Activated naive CD8-positive, alpha-beta T cell treated with anti-CD3 and anti-CD28 coated beads, Interleukin-2, amount 10 ng/mL, durations not matched to agents 7 days and 5 days (primary cell): Measurements from ENCODE around the gene ATP5IF1. TPM values are rescaled to one million over a fixed set of nuclear protein-coding genes. Genes with fewer than 3 reads are reported as not detected.

Source experiments
- ATAC-seq: fragments of 150-1000 bp; cut with Tn5 transposase; one replicate; pipeline ENCODE4 v1.10.0; 2021; ENCODE audit warnings: low read depth, moderate library complexity
- POLR2A ChIA-PET: fragments of 350-600 bp; sonication (Branson Sonifier 250); formaldehyde crosslinking; loops from one replicate; lab custom pipeline; 2021; ENCODE audit warnings: antibody characterized with exemption; lab: Charles Lee
- DNase-seq: peaks from one replicate; pipeline ENCODE4 v3.0.0; 2021
- H3K27ac Mint-ChIP-seq: one replicate; pipeline ENCODE4 v1.8.0; 2022; ENCODE audit warnings: mild to moderate bottlenecking, mixed read lengths
- H3K27me3 Mint-ChIP-seq: one replicate; pipeline ENCODE4 v1.8.0; 2022; ENCODE audit warnings: mild to moderate bottlenecking, moderate library complexity, mixed read lengths
- H3K36me3 Mint-ChIP-seq: one replicate; pipeline ENCODE4 v1.8.0; 2021; ENCODE audit warnings: mild to moderate bottlenecking, mixed read lengths
- H3K4me1 Mint-ChIP-seq: one replicate; pipeline ENCODE4 v1.8.0; 2021; ENCODE audit warnings: mixed read lengths
- H3K4me3 Mint-ChIP-seq: one replicate; pipeline ENCODE4 v1.8.0; 2022; ENCODE audit warnings: mild to moderate bottlenecking, moderate library complexity, mixed read lengths
- H3K9me3 Mint-ChIP-seq: one replicate; pipeline ENCODE4 v1.8.0; 2021; ENCODE audit warnings: mixed read lengths
- total RNA-seq, 2 experiments: library from RNA; stranded (reverse); gene quantifications; one replicate each; pipeline ENCODE4 v1.2.3, GENCODE V29; 2021

The ATP5IF1 gene
- total RNA-seq, 2 experiments from 2014 or later: 209 to 222 TPM

GRCh38 chr1:28280501-28280900 is 44.6 kb downstream of the ATP5IF1 start:
- H3K4me1 Mint-ChIP-seq: peaks cover 12% of the 10 kb centered on the region
- peaks cover 24% of the 10 kb centered on the region for H3K36me3 Mint-ChIP-seq
- POLR2A ChIA-PET: interaction anchor here (0.9 to 1.0 kb wide), 2 partner anchors 32 to 48 kb away, joined by 3 to 4 read pairs; partner anchors contain the start of gene MED18
- no peaks in the 10 kb centered on the region for H3K27me3 Mint-ChIP-seq
- no peak overlapping the region for H3K4me3 Mint-ChIP-seq
- no peak overlapping the region for H3K27ac Mint-ChIP-seq
- H3K9me3 Mint-ChIP-seq: no peaks in the 10 kb centered on the region
- ATAC-seq: peak; percentile 34
- no peak for DNase-seq

- no peak overlapping the region for H3K27ac Mint-ChIP-seq
- POLR2A ChIA-PET: interaction anchor here (0.9 to 1.0 kb wide), 2 partner anchors 32 to 47 kb away, joined by 3 to 4 read pairs; partner anchors contain the start of gene MED18
- H3K9me3 Mint-ChIP-seq: no peaks in the 10 kb centered on the region
- ATAC-seq (no peak), DNase-seq (no peak)
- H3K36me3 Mint-ChIP-seq: peaks cover 24% of the 10 kb centered on the region
- peaks cover 13% of the 10 kb centered on the region for H3K4me1 Mint-ChIP-seq
- no peak overlapping the region for H3K4me3 Mint-ChIP-seq
- no peaks in the 10 kb centered on the region for H3K27me3 Mint-ChIP-seq
Measured at GRCh38 chr1:28280977-28281381, 45.1 kb downstream of the ATP5IF1 start.

- Mint-ChIP-seq H3K27me3 (no peaks in the 10 kb centered on the region), H3K4me3 (no peak overlapping the region), H3K36me3 (peaks cover 24% of the 10 kb centered on the region), H3K9me3 (no peaks in the 10 kb centered on the region), H3K27ac (no peak overlapping the region), H3K4me1 (peaks cover 14% of the 10 kb centered on the region)
- no peak for DNase-seq
- ATAC-seq: no peak
- POLR2A ChIA-PET: no interaction called here
Measured at GRCh38 chr1:28281608-28282425, 45.9 kb downstream of the ATP5IF1 start.

GRCh38 chr1:28282426-28283407 is 46.8 kb downstream of the ATP5IF1 start:
- Mint-ChIP-seq H3K4me1 (peaks cover 18% of the 10 kb centered on the region), H3K4me3 (peak overlapping the region; percentile 50), H3K9me3 (no peaks in the 10 kb centered on the region), H3K27me3 (peaks cover 5% of the 10 kb centered on the region), H3K27ac (no peak overlapping the region), H3K36me3 (peaks cover 22% of the 10 kb centered on the region)
- no peak for DNase-seq
- POLR2A ChIA-PET: interaction anchor here (1.0 kb wide), 1 partner anchor 23 kb away, joined by 3 read pairs; the partner anchor contains the start of gene SESN2
- no peak for ATAC-seq

GRCh38 chr1:28286111-28286510 is 50.2 kb downstream of the ATP5IF1 start:
- POLR2A ChIA-PET: interaction anchor here (0.5 kb wide), 1 partner anchor 19 kb away, joined by 5 read pairs; no protein-coding TSS in a partner anchor
- ATAC-seq: no peak
- peaks cover 15% of the 10 kb centered on the region for H3K4me1 Mint-ChIP-seq
- H3K27me3 Mint-ChIP-seq: peaks cover 5% of the 10 kb centered on the region
- peaks cover 11% of the 10 kb centered on the region for H3K36me3 Mint-ChIP-seq
- no peak for DNase-seq
- no peak overlapping the region for H3K27ac Mint-ChIP-seq
- no peaks in the 10 kb centered on the region for H3K9me3 Mint-ChIP-seq
- no peak overlapping the region for H3K4me3 Mint-ChIP-seq

Other genes starting within 250 kb of the ATP5IF1 start
- 10 to 100 TPM; 27.0 to 27.3 TPM for gene EYA3, start 147.5 kb upstream of the ATP5IF1 start, total RNA-seq
- 1 to 10 TPM in 1 of 2 experiments, under 1 TPM in 1; 0.99 to 1.1 TPM for gene PTAFR, start 59.4 kb upstream of the ATP5IF1 start, total RNA-seq
- gene DNAJC8, start 3.1 kb upstream of the ATP5IF1 start, total RNA-seq: 100 to 1,000 TPM; 106 TPM
- 10 to 100 TPM; 14.6 to 16.0 TPM for gene SESN2, start 23.4 kb downstream of the ATP5IF1 start, total RNA-seq
- gene MED18, start 92.9 kb downstream of the ATP5IF1 start, total RNA-seq: 10 to 100 TPM; 15.4 to 17.7 TPM
- 10 to 100 TPM; 28.3 to 29.7 TPM for gene PHACTR4, start 133.6 kb downstream of the ATP5IF1 start, total RNA-seq